Left lung (tissue), 10 donors: Measurements from ENCODE around the gene ANKLE2. TPM values are rescaled to one million over a fixed set of nuclear protein-coding genes. Genes with fewer than 3 reads are reported as not detected.
A peak's percentile ranks its signal among the peaks of the same experiment; 100 is the strongest.
"Not testable (repeated sequence)": the region's sequence is repeated elsewhere in the genome, so short reads cannot be mapped to it uniquely, and the experiment has no call there.

Experiments
- ATAC-seq: fragments of 200-7000 bp; cut with Tn5 transposase; one replicate; pipeline ENCODE4 v1.9.1; 2020; ENCODE audit warnings: moderate library complexity
- DNase-seq, 4 donors: peaks; one replicate each; pipeline ENCODE4 v3.0.0-alpha.2; 2013 to 2020
- H3K27ac ChIP-seq, 2 donors: fragments of 200-600 bp; sonication (generic) in 1 of 2; one replicate each; pipeline versions ENCODE4 v1.5.0 to v1.8.0; 2020 to 2021
- H3K27me3 ChIP-seq, 2 donors: fragments of 200-600 bp; sonication (generic) in 1 of 2; one replicate each; pipeline versions ENCODE4 v1.5.0 to v1.8.0; 2020 to 2021
- H3K36me3 ChIP-seq, 2 donors: fragments of 200-600 bp; sonication (generic) in 1 of 2; one replicate each; pipeline versions ENCODE4 v1.5.0 to v1.8.0; 2020 to 2021
- H3K4me1 ChIP-seq, 2 donors: fragments of 200-600 bp; one replicate each; pipeline ENCODE4 v1.8.0; 2021
- H3K4me3 ChIP-seq, 2 donors: fragments of 200-600 bp; sonication (generic) in 1 of 2; one replicate each; pipeline versions ENCODE4 v1.5.0 to v1.8.0; 2020 to 2021; ENCODE audit warnings: mild to moderate bottlenecking in 1 of 2
- H3K9me3 ChIP-seq, 2 donors: fragments of 200-600 bp; sonication (generic) in 1 of 2; one replicate each; pipeline versions ENCODE4 v1.5.0 to v1.8.0; 2020 to 2021
- intact Hi-C, 2 donors: fragments of 100-400 bp; cut with DNase I; formaldehyde crosslinking; loops; one replicate each; pipeline versions ENCODE4 v1.11.2 to v1.14.2; 2022
- polyA plus RNA-seq, 6 donors: library from polyadenylated mRNA; unstranded; fragments of 120-200 nt; gene quantifications; one replicate each; pipeline ENCODE4 v1.2.1, GENCODE V29; 2013; ENCODE audit not compliant: insufficient read length in 6 of 6
- total RNA-seq, 2 donors: library from RNA; stranded (reverse); fragmentation: NEBNext Ultra II Directional; extraction: Animal tissue kit (Norgen Biotek cat#: 25700); gene quantifications; one replicate each; pipeline ENCODE4 v1.2.1, GENCODE V29; 2021
- TF ChIP-seq, protein P1 (sequence below), 2 donors: fragments of 200-600 bp; sonication (generic) in 1 of 2; IDR thresholded peaks; one replicate each; pipeline versions ENCODE4 v1.5.0 to v1.8.0; 2021; ENCODE audit warnings: antibody characterized with exemption in 2 of 2
- donor health status: DM: no; HTN: yes; CAD: no.
- donor health status: DM: no; HTN: no; CAD: no.

ANKLE2 gene
- total and polyA plus RNA-seq, 8 donors = 59.3 to 84.9 (median 78.1) TPM

DNA sequence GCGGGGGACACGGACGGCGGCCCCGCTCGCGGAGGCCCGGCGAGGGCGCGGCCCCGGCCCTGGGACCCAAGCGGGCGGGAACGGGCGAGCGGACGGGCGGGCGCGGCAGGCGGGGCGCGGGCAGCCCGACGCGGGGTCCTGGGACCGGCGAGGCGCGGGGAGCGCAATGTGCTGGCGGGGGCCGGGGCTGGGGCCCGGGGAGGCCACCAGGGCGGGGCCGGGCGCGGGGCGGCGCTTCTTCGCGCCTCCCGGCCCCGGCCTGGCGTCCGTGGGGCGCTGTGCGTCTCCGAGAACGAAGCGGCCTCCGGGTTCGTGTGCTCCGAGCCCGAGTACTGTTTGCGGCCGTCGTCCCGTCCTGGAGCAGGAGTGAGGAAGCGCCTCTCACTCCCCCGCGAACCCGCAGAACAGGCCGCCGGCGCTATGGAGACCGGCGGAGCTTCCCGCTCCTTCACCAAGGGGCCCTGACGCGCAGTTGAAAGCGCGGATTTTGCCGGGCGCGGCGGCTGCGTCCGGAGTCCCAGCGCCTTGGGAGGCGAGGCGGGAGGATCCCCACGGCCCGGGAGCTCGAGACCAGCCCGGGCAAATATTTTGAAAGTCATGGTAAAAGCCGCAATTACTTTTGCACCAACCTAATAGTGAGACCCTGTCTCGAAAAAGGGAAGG, 420 bp upstream of the ANKLE2 start:
- peaks cover 10 to 51% of the 10 kb centered on the region in 2 donors for H3K4me1 ChIP-seq
- intact Hi-C loops = no loop called here
- TF ChIP-seq, protein P1, sequence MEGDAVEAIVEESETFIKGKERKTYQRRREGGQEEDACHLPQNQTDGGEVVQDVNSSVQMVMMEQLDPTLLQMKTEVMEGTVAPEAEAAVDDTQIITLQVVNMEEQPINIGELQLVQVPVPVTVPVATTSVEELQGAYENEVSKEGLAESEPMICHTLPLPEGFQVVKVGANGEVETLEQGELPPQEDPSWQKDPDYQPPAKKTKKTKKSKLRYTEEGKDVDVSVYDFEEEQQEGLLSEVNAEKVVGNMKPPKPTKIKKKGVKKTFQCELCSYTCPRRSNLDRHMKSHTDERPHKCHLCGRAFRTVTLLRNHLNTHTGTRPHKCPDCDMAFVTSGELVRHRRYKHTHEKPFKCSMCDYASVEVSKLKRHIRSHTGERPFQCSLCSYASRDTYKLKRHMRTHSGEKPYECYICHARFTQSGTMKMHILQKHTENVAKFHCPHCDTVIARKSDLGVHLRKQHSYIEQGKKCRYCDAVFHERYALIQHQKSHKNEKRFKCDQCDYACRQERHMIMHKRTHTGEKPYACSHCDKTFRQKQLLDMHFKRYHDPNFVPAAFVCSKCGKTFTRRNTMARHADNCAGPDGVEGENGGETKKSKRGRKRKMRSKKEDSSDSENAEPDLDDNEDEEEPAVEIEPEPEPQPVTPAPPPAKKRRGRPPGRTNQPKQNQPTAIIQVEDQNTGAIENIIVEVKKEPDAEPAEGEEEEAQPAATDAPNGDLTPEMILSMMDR (IDR thresholded peaks at IDR 0.05) = peak in 1 of 2 donors; percentile 30
- H3K27ac ChIP-seq = peak overlapping the region; percentile 95 to 99
- ATAC-seq (peak; percentile 93), DNase-seq (peak; percentile 83 to 97 (median 90))
- H3K4me3 ChIP-seq = peak overlapping the region; percentile 52 to 70
- H3K27me3 ChIP-seq = no peaks in the 10 kb centered on the region
- H3K9me3 ChIP-seq = no peaks in the 10 kb centered on the region
- peaks cover 0 to 23% of the 10 kb centered on the region in 2 donors for H3K36me3 ChIP-seq

DNA sequence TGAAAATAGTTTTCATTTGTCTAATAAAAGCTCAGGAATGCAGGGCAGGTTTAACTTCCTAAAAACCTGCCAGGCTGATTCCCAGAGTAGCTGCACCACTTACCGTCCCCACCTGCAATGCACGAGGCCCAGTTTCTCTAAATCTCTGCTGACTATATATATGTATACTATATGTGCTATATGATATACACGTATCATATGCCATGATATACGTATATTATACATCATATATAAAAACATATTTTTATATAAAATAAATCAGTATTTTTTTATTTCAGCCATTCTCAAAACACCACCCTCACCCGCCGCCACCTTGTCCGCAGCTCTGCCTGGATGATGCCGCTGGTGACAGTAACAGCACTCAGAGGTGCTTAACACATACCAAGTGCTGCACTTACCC, 2.3 kb downstream of the ANKLE2 start:
- ATAC-seq (no peak), DNase-seq (peak in 1 of 4 donors; percentile 29)

DNA sequence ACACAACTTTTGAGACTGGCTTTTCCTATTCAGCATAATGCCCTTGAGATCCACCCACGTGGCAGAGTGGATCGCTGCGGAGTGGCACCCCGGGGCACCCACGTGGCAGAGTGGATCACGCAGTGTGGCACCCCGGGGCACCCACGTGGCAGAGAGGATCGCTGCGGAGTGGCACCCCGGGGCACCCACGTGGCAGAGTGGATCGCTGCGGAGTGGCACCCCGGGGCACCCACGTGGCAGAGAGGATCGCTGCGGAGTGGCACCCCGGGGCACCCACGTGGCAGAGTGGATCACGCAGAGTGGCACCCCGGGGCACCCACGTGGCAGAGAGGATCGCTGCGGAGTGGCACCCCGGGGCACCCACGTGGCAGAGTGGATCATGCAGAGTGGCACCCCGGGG, 2.8 kb downstream of the ANKLE2 start:
- Histone ChIP-seq H3K4me1 (peaks cover 7 to 32% of the 10 kb centered on the region in 2 donors), H3K36me3 (peaks cover 0 to 55% of the 10 kb centered on the region in 2 donors)
- intact Hi-C loops, ATAC-seq, H3K9me3 ChIP-seq, H3K27me3 ChIP-seq, H3K4me3 ChIP-seq, H3K27ac ChIP-seq: not testable (repeated sequence)
- peak in 1 of 4 donors; percentile 70 for DNase-seq

More for the DNA sequence above, 2.3 kb downstream of the ANKLE2 start:
- H3K36me3 ChIP-seq = peaks cover 0 to 50% of the 10 kb centered on the region in 2 donors
- peak overlapping the region in 1 of 2 donors; percentile 91 for H3K4me3 ChIP-seq
- intact Hi-C loops = no loop called here
- H3K27me3 ChIP-seq = no peaks in the 10 kb centered on the region
- no peaks in the 10 kb centered on the region for H3K9me3 ChIP-seq
- H3K27ac ChIP-seq = no peak overlapping the region
- peaks cover 7 to 32% of the 10 kb centered on the region in 2 donors for H3K4me1 ChIP-seq
- TF ChIP-seq, protein P1 (IDR thresholded peaks at IDR 0.05) = no peak

DNA sequence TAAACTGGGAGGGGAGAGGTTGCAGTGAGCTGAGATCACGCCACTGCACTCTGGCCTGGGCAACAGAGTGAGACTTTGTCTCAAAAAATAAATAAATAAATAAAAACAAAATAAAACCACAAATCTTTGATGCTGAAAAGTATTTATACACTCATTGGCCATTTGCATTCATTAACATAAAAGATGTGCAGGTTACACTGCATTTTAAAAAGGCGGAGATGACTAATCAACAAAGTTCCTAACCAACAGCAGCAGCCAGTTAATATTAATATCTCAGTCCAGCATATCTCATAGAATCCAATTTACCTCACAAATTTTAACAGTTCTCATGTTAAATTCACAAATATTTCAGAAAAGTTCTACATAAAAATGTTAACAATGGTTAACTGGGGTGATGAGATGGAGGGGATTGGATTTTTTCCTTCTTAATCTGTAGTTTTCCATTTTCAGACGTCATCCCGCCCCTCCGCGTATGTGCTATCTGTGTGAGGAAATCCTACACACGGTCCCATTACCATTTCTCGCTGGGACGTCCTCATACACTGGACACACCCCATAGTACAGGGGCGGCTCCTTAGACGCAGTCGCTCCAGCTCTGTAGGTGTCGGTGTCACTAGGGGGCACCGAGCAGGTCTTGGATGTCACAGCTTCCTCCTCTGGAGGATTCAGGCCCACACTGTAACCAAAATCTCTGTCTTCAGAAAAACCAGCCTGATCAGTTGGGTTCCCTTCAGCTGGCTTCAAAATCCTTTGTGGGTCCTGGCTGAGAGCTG, 7.3 kb downstream of the ANKLE2 start:
- no peak for ATAC-seq
- TF ChIP-seq, protein P1 (IDR thresholded peaks at IDR 0.05) = no peak
- no peak overlapping the region for H3K27ac ChIP-seq
- H3K4me3 ChIP-seq = no peak overlapping the region
- peaks cover 2 to 100% of the 10 kb centered on the region in 2 donors for H3K36me3 ChIP-seq
- peaks cover 0 to 4% of the 10 kb centered on the region in 2 donors for H3K4me1 ChIP-seq
- intact Hi-C loops = no loop called here
- no peaks in the 10 kb centered on the region for H3K9me3 ChIP-seq
- peak in 1 of 4 donors; percentile 10 for DNase-seq
- H3K27me3 ChIP-seq = no peaks in the 10 kb centered on the region

DNA sequence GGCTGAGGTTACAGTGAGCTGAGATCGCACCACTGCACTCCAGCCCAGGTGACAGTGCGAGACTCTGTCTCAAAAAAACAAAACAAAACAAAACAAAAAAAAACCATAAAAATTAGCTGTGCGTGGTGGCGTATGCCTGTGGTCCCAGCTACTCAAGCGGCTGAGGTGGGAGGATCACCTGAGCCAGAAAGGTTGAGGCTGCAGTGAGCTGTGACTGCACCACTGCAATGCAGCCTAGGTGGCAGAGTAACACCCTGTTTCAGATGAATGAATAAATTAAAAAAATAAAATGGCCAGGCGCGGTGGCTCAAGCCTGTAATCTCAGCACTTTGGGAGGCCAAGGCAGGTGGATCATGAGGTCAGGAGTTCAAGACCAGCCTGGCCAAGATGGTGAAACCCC, 8.0 kb downstream of the ANKLE2 start:
- ATAC-seq, H3K4me1 ChIP-seq, intact Hi-C loops, H3K4me3 ChIP-seq, H3K27me3 ChIP-seq, H3K27ac ChIP-seq, H3K9me3 ChIP-seq: not testable (repeated sequence)
- H3K36me3 ChIP-seq = peaks cover 3 to 100% of the 10 kb centered on the region in 2 donors
- DNase-seq = peak in 1 of 4 donors; percentile 2

DNA sequence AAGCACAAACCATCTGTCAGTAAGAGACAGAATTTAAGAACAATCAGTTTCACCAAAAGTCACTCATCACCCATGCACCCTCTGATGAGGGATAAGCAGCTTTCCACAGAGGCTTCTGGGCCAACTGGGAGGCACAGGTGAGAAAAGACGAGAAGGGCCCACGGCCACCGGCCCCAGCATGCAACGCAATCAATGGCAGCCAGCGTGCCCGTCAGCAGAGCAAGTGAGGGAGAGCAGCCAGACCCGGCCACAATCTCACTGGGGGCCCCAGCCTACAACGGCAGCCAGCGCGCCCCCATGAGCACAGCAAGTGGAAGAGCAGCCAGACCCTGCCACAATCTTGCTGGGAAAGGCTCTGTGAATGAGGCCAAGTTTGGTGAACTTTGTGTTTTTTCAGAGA, 13.3 kb downstream of the ANKLE2 start:
- intact Hi-C loops = no loop called here
- Histone ChIP-seq H3K36me3 (peaks cover 6 to 100% of the 10 kb centered on the region in 2 donors), H3K9me3 (no peaks in the 10 kb centered on the region), H3K4me3 (no peak overlapping the region), H3K27me3 (no peaks in the 10 kb centered on the region), H3K4me1 (no peaks in the 10 kb centered on the region), H3K27ac (no peak overlapping the region)
- TF ChIP-seq, protein P1 (IDR thresholded peaks at IDR 0.05) = no peak
- ATAC-seq (no peak), DNase-seq (peak in 1 of 4 donors; percentile 54)
